Activated naive CD4-positive, alpha-beta T cell treated with anti-CD3 and anti-CD28 coated beads, Interleukin-2, amount 50 U/mL, for 72 hours (primary cell): ENCODE data around the gene PGK2. TPM values are rescaled to one million over a fixed set of nuclear protein-coding genes. Genes with fewer than 3 reads are reported as not detected.
"Not testable (repeated sequence)": the region's sequence is repeated elsewhere in the genome, so short reads cannot be mapped to it uniquely, and the experiment has no call there.

ENCODE experiments used
- ATAC-seq, 2 donors: fragments of 150-1000 bp; cut with Tn5 transposase; 2 replicates each; pipeline ENCODE4 v1.10.0; 2021; ENCODE audit warnings: mild to moderate bottlenecking in 2 of 2, moderate library complexity in 2 of 2
- DNase-seq, 2 donors: peaks; one replicate each; pipeline ENCODE4 v3.0.0; 2021 to 2022; ENCODE audit warnings: low spot score in 2 of 2
- H3K27ac Mint-ChIP-seq, 2 donors: one replicate each; pipeline ENCODE4 v1.8.0; 2022; ENCODE audit warnings: mild to moderate bottlenecking in 2 of 2, mixed read lengths in 2 of 2
- H3K36me3 Mint-ChIP-seq, 2 donors: one replicate each; pipeline ENCODE4 v1.8.0; 2022; ENCODE audit warnings: mixed read lengths in 2 of 2
- H3K9me3 Mint-ChIP-seq, 2 donors: one replicate each; pipeline ENCODE4 v1.8.0; 2022; ENCODE audit warnings: mixed read lengths in 2 of 2
- total RNA-seq, 2 donors: library from RNA; stranded (reverse); gene quantifications; one replicate each; pipeline ENCODE4 v1.2.3, GENCODE V29; 2022

PGK2 gene
- not detected for total RNA-seq

DNA sequence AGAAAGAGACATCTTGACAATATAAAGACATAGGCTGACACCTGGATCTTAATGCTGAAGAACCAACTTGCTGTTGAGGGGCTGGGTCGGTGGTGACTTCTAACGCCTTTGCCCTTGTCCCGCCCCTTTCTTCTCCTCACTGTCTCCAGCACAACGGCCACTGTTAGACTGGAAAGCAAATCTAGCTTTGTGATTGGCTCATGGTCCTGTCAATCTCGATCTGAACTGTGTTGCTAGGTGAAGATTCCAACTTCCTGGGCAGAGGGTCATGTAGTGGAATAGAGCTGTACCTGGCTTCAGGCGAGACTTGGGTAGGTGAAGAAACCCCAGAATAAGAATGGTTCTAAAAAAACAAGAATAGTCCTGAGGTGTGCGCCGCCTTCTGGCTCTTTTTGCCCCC, at the start of gene PGK2:
Gene PGK2 (minus strand): TSS at position 110 of the 400 bp plus-strand sequence. CDS start 98 bp downstream, at position 12.
- ATAC-seq (no peak), DNase-seq (no peak)
- H3K36me3 Mint-ChIP-seq: no peaks in the 10 kb centered on the region
- H3K9me3 Mint-ChIP-seq: peaks cover 4 to 5% of the 10 kb centered on the region in 2 donors
- no peak within 1 kb of the TSS for H3K27ac Mint-ChIP-seq

DNA sequence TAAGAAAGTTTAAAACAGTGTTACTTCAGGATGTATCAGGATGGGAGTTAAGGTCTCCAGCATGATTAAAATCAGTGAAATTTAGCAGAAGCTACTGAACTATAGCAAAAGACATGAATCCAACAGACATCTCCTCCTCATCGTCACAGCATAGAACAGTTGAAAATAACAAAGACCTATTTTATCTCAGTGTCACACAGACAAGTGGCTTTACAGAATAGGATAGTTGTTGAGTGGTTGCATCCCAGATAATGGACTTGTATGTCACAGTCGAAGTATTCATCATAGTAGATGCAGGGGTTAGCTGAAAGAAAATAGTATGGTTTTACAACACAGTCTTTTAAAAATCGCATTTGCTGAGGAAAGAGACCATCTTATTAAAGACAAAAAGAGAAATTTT, 48.1 kb upstream of the PGK2 start:
- ATAC-seq (no peak), DNase-seq (no peak)
- H3K27ac Mint-ChIP-seq: no peak overlapping the region
- H3K36me3 Mint-ChIP-seq: no peaks in the 10 kb centered on the region
- no peaks in the 10 kb centered on the region for H3K9me3 Mint-ChIP-seq

DNA sequence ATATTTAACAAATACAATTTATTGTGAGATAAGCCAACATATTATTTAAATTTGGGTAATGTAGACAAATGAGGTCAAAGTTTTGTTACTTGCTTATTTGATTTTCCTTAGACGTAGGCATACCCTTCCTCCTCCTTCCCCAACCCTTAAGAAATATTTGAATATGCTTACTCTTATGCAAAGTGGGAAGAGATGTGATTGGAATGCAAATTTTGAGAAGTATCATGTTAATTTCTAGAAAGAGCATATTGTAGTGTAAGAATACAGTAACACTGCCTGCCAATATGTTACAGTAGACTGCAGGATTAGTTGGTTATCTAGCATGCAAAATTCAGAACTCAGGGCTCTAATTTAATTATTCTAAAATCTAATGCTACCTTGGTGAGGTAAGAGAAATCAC, 46.3 kb upstream of the PGK2 start:
- H3K27ac Mint-ChIP-seq: no peak overlapping the region
- H3K36me3 Mint-ChIP-seq: no peaks in the 10 kb centered on the region
- DNase-seq (no peak), ATAC-seq (no peak)
- H3K9me3 Mint-ChIP-seq: no peaks in the 10 kb centered on the region

DNA sequence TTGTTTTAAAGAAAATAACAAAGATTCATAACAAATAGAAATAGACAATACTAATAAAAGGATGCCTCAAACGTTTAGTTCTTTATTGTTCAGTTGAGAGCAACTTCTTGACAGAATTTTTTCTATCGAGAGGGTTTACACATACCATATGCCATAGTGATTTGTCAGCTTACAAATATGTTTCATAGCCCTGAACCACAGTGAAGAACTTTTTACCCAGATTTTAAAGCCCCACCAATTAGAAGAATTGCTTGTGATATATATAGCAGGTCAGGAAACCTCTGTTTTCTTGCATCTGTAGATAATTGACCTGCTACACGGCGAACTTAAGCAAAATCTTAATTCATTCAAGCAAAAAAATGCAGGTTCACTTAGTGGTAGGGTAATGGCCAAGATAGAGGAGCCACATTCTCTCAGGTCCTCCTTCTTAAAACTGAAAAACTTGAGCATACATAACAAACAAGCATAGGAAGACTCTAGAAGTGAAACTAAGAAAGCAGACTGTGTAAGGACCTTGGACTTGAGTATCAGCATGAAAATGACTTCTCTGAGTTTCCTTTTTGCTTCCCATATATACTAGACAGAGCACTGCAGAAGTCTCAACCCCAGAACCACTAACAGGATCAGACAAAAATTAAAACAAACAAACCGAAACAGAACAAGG, 39.8 kb upstream of the PGK2 start:
- ATAC-seq: no peak
- H3K9me3 Mint-ChIP-seq: no peaks in the 10 kb centered on the region
- H3K36me3 Mint-ChIP-seq: no peaks in the 10 kb centered on the region
- no peak for DNase-seq
- no peak overlapping the region for H3K27ac Mint-ChIP-seq

DNA sequence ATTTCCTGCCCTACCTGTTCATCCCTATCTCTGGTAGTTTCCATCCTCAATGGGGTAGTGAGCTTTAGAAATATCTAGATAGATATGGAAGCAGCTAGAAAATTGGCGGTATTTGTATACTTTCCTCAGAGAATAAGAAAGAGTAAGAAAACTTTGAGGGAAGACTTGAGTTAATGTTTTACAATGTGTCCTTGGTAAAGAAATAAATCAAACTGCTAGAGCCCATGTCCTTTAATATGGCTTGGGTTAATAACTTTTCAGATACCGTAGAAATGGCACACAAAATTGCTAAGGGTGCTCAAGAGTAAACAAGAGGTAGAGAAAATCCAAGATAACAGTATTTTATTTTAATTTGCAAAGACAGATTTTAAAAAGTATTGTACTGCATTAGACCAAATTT, 28.1 kb upstream of the PGK2 start:
- H3K27ac Mint-ChIP-seq: no peak overlapping the region

DNA sequence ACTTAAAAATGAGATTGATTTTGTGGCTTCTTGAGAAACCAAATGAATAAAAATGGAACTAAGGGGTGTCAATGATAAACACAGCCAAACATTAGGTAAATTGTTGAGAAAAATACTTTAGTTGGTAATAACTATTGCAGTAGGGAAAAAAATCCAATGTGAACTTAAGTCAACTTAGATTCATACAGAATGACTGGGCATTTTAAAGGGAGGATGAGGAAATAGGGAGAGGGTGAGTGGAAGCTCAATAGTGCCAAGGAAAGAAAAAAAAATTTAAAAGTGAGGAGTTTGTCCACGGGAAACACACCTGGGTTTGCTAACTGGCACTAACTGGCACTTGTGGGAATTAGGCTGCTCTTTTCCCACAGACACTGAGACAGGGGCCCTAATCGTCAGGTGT, 26.2 kb upstream of the PGK2 start:
- Mint-ChIP-seq H3K36me3 (no peaks in the 10 kb centered on the region), H3K27ac (no peak overlapping the region), H3K9me3 (peaks cover 3 to 10% of the 10 kb centered on the region in 2 donors)
- no peak for DNase-seq
- ATAC-seq: no peak

More for the DNA sequence above, 28.1 kb upstream of the PGK2 start:
- Mint-ChIP-seq H3K36me3 (no peaks in the 10 kb centered on the region), H3K9me3 (peaks cover 0 to 3% of the 10 kb centered on the region in 2 donors)
- DNase-seq (no peak), ATAC-seq (no peak)

DNA sequence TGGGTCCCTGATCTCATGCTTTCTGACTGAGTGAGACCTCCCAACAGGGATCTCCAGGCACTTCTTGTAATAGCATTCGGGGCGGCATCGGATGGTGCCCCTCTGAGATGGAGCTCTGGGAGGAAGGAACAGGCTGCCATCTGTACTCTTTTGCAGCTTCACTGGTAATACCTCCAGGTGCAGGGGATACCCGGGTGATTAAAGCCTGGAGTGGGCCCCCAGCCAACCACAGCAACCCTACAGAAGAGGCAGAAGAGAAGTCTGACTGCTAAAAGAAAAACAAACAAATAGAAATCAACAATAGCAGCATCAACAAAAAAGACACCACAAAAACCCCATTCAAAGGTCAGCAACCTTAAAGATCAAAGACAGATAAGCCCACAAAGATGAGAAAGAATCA, 19.1 kb upstream of the PGK2 start:
- no peak for ATAC-seq

DNA sequence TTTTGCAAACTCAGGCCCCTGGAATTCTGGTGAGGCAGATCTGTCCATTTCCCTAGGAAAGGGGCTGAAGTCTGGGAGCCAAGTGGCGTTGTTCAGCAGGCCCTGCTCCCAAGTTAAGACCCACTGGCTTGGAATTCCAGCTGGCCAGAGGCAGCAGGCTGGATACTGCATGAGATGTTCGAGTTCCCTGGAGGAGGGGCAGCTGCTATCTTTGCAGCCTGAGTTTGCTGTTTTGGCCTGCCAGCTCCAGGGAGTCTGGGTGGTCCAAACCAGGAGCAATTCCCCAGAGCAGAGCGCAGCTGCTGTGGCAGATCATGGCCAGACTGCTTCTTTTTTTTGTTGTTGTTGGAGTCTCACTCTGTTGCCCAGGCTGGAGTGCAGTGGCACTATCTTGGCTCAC, 18.2 kb upstream of the PGK2 start:
- Mint-ChIP-seq H3K9me3 (peaks cover 10 to 20% of the 10 kb centered on the region in 2 donors), H3K27ac (no peak overlapping the region), H3K36me3 (no peaks in the 10 kb centered on the region)
- ATAC-seq (no peak), DNase-seq (no peak)

More for the DNA sequence above, 19.1 kb upstream of the PGK2 start:
- Mint-ChIP-seq H3K9me3 (peaks cover 13 to 20% of the 10 kb centered on the region in 2 donors), H3K36me3 (no peaks in the 10 kb centered on the region), H3K27ac (no peak overlapping the region)
- DNase-seq: no peak

DNA sequence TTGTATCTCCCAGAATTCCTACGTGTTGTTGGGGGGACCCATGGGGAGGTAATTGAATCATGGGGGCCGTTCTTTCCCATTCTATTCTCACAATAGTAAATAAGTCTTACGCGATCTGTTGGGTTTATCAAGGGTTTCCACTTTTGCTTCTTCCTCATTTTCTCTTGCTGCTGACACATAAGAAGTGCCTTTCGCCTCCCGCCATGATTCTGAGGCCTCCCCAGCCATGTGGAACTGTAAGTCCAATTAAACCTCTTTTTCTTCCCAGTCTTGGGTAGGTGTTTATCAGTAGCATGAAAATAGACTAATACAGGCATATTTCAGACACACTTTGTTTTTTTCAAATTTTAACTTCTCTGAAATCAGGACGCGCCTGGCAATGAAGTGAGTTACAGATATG, 14.4 kb upstream of the PGK2 start:
- no peak overlapping the region for H3K27ac Mint-ChIP-seq
- DNase-seq: no peak
- ATAC-seq: no peak
- H3K36me3 Mint-ChIP-seq: no peaks in the 10 kb centered on the region
- peaks cover 5 to 7% of the 10 kb centered on the region in 2 donors for H3K9me3 Mint-ChIP-seq

DNA sequence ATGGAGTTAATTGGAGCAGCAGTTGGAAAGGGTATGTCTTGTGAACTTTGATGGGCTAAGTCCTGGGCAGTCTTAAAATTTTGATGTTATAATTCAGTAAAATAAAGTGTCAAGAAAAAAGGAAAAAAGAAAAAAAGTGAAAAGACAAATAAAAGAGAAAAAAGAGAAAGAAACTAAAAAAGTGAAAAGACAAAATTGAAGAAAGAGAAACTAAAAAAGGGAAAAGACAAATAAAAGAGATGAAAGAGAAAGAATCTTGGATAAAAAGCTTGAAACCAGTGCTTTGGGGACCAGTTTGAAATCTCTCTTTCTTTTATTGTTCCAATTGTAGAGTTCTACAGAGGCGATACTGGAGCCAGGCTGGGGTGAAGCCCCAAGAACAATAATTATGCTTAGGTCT, 12.0 kb upstream of the PGK2 start:
- no peak overlapping the region for H3K27ac Mint-ChIP-seq
- ATAC-seq (no peak), DNase-seq (no peak)
- H3K9me3 Mint-ChIP-seq: no peaks in the 10 kb centered on the region
- no peaks in the 10 kb centered on the region for H3K36me3 Mint-ChIP-seq

DNA sequence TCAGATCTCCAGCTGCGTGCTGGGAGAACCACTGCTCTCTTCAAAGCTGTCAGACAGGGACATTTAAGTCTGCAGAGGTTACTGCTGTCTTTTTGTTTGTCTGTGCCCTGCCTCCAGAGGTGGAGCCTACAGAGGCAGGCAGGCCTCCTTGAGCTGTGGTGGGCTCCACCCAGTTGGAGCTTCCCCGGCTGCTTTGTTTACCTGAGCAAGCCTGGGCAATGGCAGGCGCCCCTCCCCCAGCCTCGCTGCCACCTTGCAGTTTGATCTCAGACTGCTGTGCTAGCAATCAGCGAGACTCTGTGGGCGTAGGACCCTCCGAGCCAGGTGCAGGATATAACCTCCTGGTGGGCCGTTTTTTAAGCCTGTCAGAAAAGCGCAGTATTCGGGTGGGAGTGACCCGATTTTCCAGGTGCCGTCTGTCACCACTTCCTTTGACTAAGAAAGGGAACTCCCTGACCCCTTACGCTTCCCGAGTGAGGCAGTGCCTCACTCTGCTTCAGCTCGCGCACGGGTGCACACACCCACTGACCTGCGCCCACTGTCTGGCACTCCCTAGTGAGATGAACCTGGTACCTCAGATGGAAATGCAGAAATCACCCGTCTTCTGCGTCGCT, 9.9 kb upstream of the PGK2 start:
- not testable (repeated sequence) for ATAC-seq, H3K27ac Mint-ChIP-seq, DNase-seq, H3K9me3 Mint-ChIP-seq, H3K36me3 Mint-ChIP-seq

DNA sequence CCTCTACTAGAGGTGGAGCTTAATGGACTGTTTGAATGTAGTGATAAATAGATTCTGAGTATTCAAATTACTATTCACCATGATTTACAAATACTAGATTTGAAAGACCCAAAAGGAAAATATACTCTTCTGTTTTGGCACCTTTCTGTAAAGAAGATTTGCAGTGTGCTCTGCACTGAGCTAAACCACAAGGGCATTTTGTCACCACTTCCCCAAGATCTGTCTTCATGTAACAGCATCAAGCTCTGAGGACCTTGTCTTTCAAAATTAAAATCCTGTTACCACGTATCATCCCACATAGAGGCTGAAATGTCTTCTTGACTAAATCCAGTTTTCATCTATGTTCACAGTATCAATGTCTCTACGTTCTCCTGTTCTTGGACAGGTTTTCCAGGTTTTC, 3.3 kb upstream of the PGK2 start:
- H3K36me3 Mint-ChIP-seq: no peaks in the 10 kb centered on the region
- no peak for ATAC-seq
- DNase-seq: no peak
- peaks cover 0 to 5% of the 10 kb centered on the region in 2 donors for H3K9me3 Mint-ChIP-seq
- H3K27ac Mint-ChIP-seq: no peak overlapping the region

DNA sequence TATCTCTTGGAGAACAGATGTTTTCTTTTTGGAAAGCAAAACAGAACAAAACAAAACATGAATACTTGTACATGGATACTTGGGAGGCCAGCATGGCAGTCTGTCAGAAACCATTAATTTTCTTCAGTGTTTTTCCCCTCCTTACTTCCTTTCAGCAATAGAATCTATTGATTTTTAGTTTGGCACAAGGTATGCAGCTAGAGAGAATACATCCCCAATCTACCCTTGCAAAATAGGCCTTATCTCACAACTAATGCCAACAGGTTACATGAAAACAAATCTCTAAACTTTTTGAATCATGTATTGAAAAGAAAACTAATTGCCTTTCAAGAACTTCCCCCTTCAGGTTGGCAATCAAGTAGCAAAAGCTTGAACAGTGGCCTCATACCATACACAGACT, 2.8 kb downstream of the PGK2 start:
- no peak for ATAC-seq
- no peak overlapping the region for H3K27ac Mint-ChIP-seq
- DNase-seq: no peak
- no peaks in the 10 kb centered on the region for H3K36me3 Mint-ChIP-seq
- peaks cover 5% of the 10 kb centered on the region in 2 donors for H3K9me3 Mint-ChIP-seq

DNA sequence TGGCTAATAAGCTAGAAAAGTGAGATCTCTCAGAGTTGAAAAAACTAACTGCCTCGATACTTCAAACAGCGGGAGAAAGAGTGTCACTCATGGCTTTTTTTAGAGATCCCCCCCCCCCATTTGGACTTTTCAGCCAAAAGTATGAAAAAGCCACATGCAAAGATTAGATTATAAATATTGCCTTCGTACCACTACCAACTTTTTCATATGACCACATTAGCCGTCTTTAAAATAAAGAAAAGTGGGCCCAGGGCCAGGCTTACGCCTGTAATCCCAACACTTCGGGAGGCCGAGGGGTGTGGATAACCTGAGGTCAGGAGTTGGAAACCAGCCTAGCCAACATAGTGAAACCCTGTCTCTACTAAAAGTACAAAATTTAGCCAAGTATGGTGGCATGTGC, 4.4 kb downstream of the PGK2 start:
- no peak for ATAC-seq
- Mint-ChIP-seq H3K27ac (no peak overlapping the region), H3K9me3 (peaks cover 2 to 5% of the 10 kb centered on the region in 2 donors), H3K36me3 (no peaks in the 10 kb centered on the region)
- no peak for DNase-seq

DNA sequence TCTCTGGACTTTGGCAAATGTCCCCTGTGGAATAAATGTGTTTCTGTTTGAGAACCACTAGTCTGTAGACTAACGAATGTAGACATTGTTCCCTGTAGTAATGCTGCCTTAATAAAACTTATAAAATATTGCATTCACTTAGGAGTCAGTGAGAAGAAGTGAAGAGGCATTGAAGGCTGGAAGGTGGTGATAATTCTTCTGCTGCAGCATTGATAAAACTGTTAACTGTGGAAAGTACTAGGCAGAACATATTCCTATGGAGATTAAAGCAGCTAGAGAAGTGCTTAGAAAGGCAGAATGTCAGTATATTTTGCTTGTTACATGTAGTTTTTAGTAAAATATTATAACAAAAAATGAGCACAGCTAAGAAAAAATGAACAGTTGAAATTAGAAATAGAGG, 4.8 kb downstream of the PGK2 start:
- no peak overlapping the region for H3K27ac Mint-ChIP-seq
- H3K9me3 Mint-ChIP-seq: peaks cover 0 to 5% of the 10 kb centered on the region in 2 donors
- ATAC-seq: no peak
- no peaks in the 10 kb centered on the region for H3K36me3 Mint-ChIP-seq
- DNase-seq: no peak

DNA sequence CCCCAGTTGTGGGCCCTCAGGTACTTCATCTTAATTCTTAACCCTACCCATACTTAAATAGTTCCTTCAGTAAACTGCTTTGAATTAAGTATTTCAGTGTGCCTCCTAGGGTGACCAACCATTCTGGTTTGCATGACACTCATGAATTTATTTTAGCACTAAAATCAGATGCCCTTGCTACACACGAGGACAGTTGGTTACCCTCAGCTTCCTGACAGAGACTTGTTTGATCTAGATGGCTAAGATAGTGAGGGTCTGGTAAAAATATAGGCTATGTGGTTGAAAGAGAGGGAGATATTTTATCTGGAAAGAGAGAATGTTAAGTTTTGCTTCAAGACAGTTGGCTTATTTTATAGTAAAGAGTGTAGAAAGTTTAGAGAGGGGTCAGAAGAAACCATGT, 10.6 kb downstream of the PGK2 start:
- Mint-ChIP-seq H3K27ac (no peak overlapping the region), H3K9me3 (peaks cover 0 to 5% of the 10 kb centered on the region in 2 donors), H3K36me3 (no peaks in the 10 kb centered on the region)
- ATAC-seq: no peak
- DNase-seq: no peak

DNA sequence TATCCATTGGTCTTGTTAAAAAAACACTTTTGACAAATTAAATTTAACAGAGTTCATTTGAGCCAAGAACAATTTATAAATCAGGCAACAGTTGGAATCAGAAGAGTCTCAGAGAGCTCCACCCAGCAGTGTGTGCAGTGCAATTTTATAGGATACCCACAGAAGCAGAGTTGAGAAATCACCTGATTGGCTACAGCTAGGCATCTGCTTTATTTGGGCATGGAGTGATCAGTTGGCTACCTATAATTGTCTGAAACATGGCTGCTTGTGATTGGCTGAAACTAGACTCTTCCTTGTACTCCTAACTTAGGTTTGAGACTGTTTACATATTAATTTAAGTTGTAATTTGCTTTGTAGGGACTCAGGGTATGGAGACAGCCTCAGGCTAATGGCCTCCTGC, 12.0 kb downstream of the PGK2 start:
- H3K36me3 Mint-ChIP-seq: no peaks in the 10 kb centered on the region
- peaks cover 0 to 5% of the 10 kb centered on the region in 2 donors for H3K9me3 Mint-ChIP-seq
- H3K27ac Mint-ChIP-seq: no peak overlapping the region
- DNase-seq (no peak), ATAC-seq (no peak)

DNA sequence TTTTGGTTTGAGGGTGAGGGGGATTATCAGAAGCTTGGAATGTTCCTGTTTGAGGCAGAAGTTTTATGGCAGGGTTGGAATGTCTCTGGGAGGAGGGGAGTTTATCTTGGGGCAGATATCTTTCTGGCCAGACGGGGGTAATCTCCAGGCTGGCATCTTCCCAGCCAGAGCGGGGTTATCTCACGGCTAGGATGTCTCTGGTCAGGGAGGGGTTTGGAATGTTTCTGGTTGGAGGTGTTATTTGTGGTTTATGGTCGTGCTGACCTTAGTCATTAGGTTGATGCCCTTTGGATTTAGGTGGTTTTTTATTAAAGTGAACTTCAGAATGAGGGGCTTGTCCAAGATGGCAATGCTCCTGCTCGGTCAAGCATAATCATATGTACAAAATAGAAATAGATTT, 14.8 kb downstream of the PGK2 start:
- Mint-ChIP-seq H3K27ac (no peak overlapping the region), H3K36me3 (no peaks in the 10 kb centered on the region), H3K9me3 (peaks cover 0 to 5% of the 10 kb centered on the region in 2 donors)
- DNase-seq (no peak), ATAC-seq (no peak)
